ENCODE results near the gene RBM25.
"Not testable (repeated sequence)": the region's sequence is repeated elsewhere in the genome, so short reads cannot be mapped to it uniquely, and the experiment has no call there.

Gene RBM25

DNA sequence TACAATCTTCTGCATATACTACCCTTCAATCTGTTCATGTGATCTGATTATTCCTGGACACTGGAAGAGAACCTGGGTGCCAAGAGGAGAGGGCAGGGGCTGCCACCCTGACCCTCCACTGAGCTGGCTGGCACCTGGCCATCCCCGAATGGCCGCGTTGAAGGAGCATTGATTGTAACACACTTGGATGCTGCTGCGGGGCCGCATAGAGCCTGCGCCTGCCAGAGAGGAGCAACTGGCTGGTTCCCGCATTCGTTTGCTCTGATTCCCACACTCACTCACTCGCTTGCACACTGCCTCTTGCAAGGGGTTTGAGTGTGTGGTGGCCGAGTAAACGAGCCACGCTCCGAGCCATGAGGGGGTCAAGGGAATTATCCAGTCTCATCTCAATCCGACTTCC is 110.4 kb downstream of the RBM25 start:
- DNase-seq (ENCODE audit: low read depth, low spot score), result no peak

DNA sequence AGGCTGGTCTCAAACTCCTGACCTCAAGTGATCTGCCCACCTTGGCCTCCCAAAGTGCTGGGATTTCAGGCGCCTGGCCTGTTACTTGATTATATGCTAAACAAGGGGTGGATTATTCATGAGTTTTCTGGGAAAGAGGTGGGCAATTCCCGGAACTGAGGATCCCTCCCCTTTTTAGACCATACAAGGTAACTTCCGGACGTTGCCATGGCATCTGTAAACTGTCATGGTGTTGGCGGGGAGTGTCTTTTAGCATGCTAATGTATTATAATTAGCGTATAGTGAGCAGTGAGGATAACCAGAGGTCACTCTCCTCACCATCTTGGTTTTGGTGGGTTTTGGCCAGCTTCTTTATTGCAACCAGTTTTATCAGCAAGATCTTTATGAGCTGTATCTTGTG is 111.5 kb downstream of the RBM25 start:
- not testable (repeated sequence) for DNase-seq (ENCODE audit: low read depth, low spot score)

DNA sequence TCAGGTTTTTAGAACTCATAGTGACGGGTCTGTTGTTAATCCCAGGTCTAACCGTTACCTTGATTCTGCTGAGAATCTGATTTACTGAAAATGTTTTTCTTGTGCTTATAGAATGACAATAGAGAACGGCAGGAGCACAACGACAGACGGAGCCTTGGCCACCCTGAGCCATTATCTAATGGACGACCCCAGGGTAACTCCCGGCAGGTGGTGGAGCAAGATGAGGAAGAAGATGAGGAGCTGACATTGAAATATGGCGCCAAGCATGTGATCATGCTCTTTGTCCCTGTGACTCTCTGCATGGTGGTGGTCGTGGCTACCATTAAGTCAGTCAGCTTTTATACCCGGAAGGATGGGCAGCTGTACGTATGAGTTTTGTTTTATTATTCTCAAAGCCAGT is 112.4 kb downstream of the RBM25 start:
- DNase-seq (ENCODE audit: low read depth, low spot score), result no peak

DNA sequence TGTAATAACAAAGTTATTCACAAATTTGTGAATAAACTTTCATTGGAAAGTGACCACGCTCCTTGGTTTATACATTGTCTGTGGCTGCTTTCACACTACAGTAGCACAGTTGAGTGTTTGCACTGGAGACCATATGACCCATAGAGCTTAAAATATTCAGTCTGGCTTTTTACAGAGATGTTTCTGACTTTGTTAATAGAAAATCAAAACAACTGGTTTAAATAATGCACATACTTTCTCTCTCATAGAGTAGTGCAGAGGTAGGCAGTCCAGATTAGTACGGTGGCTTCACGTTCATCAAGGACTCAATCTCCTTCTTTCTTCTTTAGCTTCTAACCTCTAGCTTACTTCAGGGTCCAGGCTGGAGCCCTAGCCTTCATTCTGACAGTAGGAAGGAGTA is 114.2 kb downstream of the RBM25 start:
- DNase-seq (ENCODE audit: low read depth, low spot score), result no peak

DNA sequence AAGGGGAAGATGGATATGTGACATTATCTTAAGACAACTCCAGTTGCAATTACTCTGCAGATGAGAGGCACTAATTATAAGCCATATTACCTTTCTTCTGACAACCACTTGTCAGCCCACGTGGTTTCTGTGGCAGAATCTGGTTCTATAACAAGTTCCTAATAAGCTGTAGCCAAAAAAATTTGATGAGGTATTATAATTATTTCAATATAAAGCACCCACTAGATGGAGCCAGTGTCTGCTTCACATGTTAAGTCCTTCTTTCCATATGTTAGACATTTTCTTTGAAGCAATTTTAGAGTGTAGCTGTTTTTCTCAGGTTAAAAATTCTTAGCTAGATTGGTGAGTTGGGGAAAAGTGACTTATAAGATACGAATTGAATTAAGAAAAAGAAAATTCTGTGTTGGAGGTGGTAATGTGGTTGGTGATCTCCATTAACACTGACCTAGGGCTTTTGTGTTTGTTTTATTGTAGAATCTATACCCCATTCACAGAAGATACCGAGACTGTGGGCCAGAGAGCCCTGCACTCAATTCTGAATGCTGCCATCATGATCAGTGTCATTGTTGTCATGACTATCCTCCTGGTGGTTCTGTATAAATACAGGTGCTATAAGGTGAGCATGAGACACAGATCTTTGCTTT is 114.9 kb downstream of the RBM25 start:
- no peak for DNase-seq (ENCODE audit: low read depth, low spot score)

Measured in activated CD4-positive, CD25-positive, alpha-beta regulatory T cell treated with anti-CD3 and anti-CD28 coated beads, Interleukin-2, amount 50 U/mL, for 16 hours (primary cell).